NCI-H1092 treated with DMSO at 0.1 percent for 48 hours (cell line): Measurements from ENCODE around the gene FHIT.
"Not testable (repeated sequence)": the region's sequence is repeated elsewhere in the genome, so short reads cannot be mapped to it uniquely, and the experiment has no call there.

ENCODE experiments used
- DNase-seq: peaks from one replicate; lab custom pipeline; 2025; lab: John Stamatoyannopoulos, UW

The FHIT gene

DNA sequence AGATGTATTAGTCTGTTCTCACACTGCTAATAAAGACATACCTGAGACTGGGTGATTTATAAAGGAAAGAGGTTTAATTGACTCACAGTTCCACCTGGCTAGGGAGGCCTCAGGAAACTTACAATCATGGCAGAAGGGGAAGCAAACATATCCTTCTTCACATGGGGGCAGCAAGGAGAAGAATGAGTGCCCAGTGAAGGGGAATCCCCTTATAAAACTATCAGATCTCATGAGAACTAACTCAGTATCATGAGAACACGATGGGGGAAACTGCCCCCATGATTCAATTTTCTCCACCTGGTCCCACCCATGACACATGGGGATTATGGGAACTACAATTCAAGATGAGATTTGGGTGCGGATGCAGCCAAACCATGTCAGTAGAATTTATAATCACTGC is 1316.7 kb downstream of the FHIT start:
- DNase-seq, result not testable (repeated sequence)

DNA sequence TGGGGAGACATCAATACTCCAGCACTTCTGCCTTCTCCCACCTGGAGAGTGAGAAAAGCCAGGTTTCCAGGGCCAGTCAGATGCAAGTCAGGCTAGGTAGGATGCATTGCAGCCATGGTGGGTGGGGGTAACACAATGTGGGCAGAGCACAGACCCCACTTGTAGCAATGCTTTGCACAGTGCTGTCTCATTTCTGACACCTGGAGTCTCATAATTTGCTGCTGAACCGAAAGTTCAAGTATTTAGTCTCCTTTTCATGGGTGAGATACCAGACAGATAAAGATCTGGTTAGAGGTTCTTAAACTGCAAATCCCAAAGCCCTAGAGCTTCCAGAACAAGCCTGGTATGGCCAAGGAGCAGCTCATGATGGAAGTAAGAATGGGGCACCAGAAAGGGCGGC is 1321.1 kb downstream of the FHIT start:
- no peak for DNase-seq

- DNase-seq, result no peak
These were observed 1324.2 kb downstream of the FHIT start for GRCh38 chr3:59927056-59927455.

- DNase-seq, result no peak
These were observed 1325.3 kb downstream of the FHIT start for GRCh38 chr3:59925946-59926345.

DNA sequence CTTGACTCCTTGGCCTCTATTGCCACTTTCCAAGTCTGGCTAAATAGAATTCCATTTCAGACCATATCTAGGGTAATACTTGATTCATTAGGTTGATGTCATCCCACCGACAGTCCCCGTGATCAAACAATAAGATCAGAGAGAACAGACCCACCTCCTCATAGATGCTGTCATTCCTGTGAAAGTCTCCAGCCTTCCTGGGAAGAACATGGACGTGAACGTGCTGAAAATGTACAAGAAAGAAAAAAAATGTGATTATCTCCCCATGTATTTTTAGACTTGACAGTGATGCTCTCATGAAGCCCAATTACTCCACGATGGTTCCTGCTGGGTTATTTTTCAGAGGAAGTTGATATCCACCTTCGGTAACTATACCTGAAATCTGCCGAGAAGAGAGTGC is 1329.1 kb downstream of the FHIT start:
- no peak for DNase-seq

GRCh38 chr3:59920822-59921221 is 1330.4 kb downstream of the FHIT start:
- no peak for DNase-seq

- no peak for DNase-seq
These were observed 1331.7 kb downstream of the FHIT start for GRCh38 chr3:59919586-59919985.

GRCh38 chr3:59914251-59914650 is 1337.0 kb downstream of the FHIT start:
- no peak for DNase-seq

DNA sequence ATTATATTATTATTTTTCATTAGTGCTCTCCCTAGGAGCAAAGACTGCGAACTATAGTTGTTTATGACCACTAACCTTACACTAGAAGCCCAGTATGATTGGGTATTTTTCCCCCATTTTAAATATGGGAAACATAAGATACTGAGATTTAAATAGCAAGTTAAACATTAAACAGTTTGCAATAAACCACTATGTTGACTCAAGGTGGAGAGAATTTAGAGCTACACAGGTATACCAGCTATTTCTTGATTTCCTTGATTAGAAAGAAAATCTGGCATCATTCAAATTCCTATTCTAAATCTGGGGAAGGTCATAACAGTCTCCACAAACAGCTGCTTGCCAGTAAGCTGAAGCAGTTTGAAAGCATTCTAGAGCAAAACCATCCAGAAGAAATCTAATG is 1337.6 kb downstream of the FHIT start:
- no peak for DNase-seq

DNA sequence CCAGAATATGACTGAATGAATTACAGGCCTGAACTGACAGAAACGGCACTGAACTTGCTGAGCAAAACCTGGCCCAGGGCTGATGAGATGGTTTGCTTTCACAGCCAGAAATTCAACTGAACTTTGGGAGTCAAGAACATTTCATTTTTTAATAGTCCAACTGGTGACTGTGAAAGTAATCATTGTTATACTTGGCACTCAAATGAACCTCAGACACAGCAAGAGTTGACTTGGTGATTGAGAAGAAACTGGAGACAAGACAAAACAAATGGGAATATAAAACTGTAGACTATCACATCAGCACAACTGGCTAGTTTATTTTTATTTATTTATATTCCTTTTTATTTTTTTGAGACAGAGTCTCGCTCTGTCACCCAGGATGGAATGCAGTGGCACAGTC is 1342.6 kb downstream of the FHIT start:
- no peak for DNase-seq

GRCh38 chr3:59908280-59908679 is 1343.0 kb downstream of the FHIT start:
- DNase-seq, result no peak

DNA sequence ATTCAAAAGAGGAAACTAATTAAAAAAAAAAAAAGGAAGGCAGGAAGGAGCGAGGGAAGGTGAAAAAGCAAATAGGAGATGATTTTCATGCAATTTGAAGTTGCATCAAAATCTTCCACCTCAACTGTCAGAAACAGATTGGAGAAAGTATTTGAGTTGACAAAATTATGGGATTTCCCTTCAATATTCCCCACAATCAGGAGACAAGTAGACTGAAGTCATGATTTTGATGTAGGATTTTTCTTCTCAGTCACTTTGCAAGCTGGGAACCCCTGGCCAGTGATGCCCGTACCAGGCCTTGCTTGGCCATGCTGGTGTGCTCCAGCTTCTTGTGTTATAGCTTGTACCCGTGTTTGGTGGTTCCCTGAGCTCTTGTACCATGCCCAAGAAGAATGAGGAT is 1347.0 kb downstream of the FHIT start:
- no peak for DNase-seq

DNA sequence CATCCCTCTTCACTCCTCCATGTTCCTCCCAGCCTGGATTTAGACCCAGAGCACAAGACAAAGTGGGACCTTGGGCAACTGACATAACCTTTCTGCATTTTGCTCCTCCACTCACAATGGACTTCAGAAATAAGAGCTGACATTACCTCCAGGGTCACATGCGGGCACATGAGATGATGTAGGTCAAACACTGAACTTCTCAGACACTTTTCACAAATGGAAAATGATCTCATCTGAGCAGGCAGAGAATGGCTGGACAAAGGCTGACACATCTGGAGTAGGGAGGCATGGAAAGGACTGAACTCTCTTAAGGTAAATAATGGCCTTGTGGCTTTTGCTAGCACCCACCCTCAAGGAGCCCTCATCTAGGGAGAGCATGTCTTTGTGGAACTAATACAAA is 1352.2 kb downstream of the FHIT start:
- no peak for DNase-seq

DNA sequence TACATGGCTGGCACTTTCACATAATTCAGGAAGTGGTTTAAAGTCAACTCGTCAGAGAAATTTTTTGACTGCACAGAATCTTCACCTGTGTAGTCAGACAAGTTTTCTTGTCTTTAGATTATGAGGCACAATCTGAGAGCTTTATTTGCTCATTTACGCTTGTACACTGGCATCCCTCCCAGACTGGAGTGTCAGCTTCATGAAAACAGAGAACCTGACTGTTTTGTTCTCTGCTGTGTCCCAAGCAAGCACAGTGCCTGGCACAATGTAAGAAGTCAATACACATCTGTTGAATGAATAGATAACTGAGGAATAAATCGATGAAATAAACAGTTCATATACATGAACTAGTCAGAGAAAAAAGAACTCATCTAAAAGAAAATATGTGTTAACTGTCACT is 1355.3 kb downstream of the FHIT start:
- DNase-seq, result peak; percentile 58

GRCh38 chr3:59894425-59895121 is 1356.7 kb downstream of the FHIT start:
- DNase-seq, result no peak

- no peak for DNase-seq
These were observed 1360.6 kb downstream of the FHIT start for GRCh38 chr3:59890639-59891038.

GRCh38 chr3:59886790-59887189 is 1364.5 kb downstream of the FHIT start:
- DNase-seq, result no peak

DNA sequence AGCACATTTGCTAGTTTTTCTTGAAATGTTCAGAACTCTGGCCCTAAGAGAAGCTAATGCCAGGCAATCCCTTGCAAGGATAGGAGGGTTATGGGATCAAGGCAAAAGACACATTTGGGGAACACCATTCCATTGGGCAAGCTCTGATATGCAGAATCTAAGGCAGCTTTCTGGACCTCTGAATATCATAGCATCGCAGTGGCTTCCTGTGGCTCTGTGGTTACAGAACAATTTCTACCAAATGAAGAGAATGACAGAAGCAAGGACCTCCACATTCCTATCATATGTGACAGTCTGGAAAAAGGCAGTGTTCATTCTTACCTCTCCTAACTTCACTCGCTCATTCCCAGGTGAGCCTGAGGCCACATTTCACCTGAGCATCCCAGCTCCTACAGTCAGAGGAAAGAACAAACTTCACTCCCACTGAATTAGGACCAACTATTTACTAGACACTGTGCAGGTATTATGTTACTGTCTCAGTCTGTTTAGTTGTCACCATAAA is 1365.3 kb downstream of the FHIT start:
- no peak for DNase-seq

DNA sequence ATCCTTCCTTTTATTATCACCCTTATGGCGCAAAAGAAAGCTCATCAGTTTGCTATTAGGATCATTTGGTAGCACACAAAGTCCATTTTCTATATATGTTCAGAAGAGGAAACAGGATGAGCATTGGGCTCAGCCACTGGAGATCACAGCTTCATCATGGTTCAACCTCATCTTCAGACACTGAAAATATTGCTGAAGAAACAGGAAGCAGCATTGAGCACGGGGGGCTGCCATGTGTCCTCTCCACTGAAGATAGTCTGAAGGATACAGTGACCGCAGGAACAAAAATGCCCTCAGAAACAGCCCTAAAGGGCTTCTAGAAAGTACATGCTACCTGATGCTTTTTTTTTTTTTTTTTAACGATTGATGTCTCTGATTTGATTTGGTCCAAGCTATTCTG is 1366.2 kb downstream of the FHIT start:
- no peak for DNase-seq

GRCh38 chr3:59884409-59884808 is 1366.8 kb downstream of the FHIT start:
- DNase-seq, result no peak

DNA sequence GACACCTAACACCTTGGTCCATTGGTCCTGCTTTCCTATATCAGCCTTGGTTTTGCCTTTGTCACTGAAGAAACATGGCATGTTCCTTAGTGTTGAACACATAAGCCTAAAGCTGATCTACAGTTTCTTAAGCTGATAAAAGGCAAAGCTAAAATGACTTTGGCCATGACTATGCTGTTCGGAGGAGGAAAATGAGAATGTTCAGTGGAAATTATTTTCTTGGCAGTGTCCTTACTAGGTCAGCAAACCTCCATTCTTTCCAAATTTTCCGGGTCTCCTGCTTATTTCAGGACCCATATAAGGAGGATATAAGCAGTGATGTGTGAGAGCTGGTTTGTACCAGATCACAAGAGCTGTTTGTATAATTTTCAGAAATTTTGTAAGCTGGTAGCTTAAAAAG is 1368.5 kb downstream of the FHIT start:
- no peak for DNase-seq

DNA sequence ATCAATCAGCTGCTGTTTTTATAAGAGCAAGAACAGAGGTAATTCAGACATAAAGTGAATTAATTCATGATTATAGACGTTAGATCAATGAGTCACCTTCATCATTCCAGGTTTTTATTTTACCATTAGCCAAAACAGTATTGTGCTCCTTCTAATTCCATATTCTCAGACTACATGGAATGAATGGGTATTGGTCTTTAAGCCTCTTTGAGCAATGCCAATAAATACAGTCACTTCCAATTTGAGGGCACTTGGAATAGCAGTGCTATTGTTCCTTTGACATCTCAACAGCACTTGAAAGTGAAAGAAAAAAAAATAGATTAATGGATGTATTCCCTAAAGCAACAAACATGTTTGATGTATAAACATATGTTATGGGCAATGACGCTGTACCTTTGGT is 1370.5 kb downstream of the FHIT start:
- peak; percentile 10 for DNase-seq

- no peak for DNase-seq
These were observed 1372.1 kb downstream of the FHIT start for GRCh38 chr3:59879031-59879581.

GRCh38 chr3:59878038-59878427 is 1373.2 kb downstream of the FHIT start:
- DNase-seq, result no peak
